H9 (cell line): ENCODE data around the gene MPZ. TPM values are rescaled to one million over a fixed set of nuclear protein-coding genes. Genes with fewer than 3 reads are reported as not detected.

Experiments
- DNase-seq: peaks from one replicate; pipeline ENCODE4 v3.0.0-alpha.2; 2017
- H2AFZ ChIP-seq: one replicate; pipeline ENCODE4 v1.6.1; 2013; ENCODE audit warnings: mild to moderate bottlenecking, low read length, control low read depth, moderate library complexity
- H2AK5ac ChIP-seq: 2 replicates; pipeline ENCODE4 v1.6.1; 2013; ENCODE audit warnings: low read length, control low read depth, mixed read lengths; ENCODE audit not compliant: insufficient read length
- H2BK120ac ChIP-seq: one replicate; pipeline ENCODE4 v1.6.1; 2013; ENCODE audit warnings: low read depth, mild to moderate bottlenecking, low read length, control low read depth, inconsistent platforms; ENCODE audit not compliant: poor library complexity, severe bottlenecking
- H2BK12ac ChIP-seq: 2 replicates; pipeline ENCODE4 v1.6.1; 2013; ENCODE audit warnings: low read length, control low read depth, mixed read lengths, low read depth; ENCODE audit not compliant: insufficient read length
- H2BK15ac ChIP-seq: 2 replicates; pipeline ENCODE4 v1.6.1; 2013; ENCODE audit warnings: low read depth, low read length, control low read depth
- H2BK20ac ChIP-seq: one replicate; pipeline ENCODE4 v1.6.1; 2013; ENCODE audit warnings: low read depth, mild to moderate bottlenecking, low read length, control low read depth, inconsistent platforms; ENCODE audit not compliant: poor library complexity, severe bottlenecking
- H2BK5ac ChIP-seq: 2 replicates; pipeline ENCODE4 v1.6.1; 2013; ENCODE audit warnings: low read length, control low read depth, mixed read lengths; ENCODE audit not compliant: insufficient read length
- H3K14ac ChIP-seq: 2 replicates; pipeline ENCODE4 v1.6.1; 2013; ENCODE audit warnings: low read length, control low read depth; ENCODE audit not compliant: insufficient read depth
- H3K18ac ChIP-seq: 2 replicates; pipeline ENCODE4 v1.6.1; 2013; ENCODE audit warnings: low read depth, mild to moderate bottlenecking, mixed read lengths, low read length, control low read depth; ENCODE audit not compliant: insufficient read length
- H3K23ac ChIP-seq: 2 replicates; pipeline ENCODE4 v1.6.1; 2013; ENCODE audit warnings: low read length, control low read depth, mixed read lengths, low read depth; ENCODE audit not compliant: insufficient read length
- H3K23me2 ChIP-seq: 2 replicates; pipeline ENCODE4 v1.6.1; 2013; ENCODE audit warnings: low read depth, mild to moderate bottlenecking, mixed read lengths, low read length, control low read depth; ENCODE audit not compliant: insufficient read length, poor library complexity, severe bottlenecking
- H3K27ac ChIP-seq: 2 replicates; pipeline ENCODE4 v1.5.1; 2013; ENCODE audit warnings: low read length, control low read depth, mixed read lengths, low read depth; ENCODE audit not compliant: insufficient read length
- H3K27me3 ChIP-seq: 2 replicates; pipeline ENCODE4 v1.6.1; 2013; ENCODE audit warnings: low read length, control low read depth, inconsistent platforms; ENCODE audit not compliant: insufficient read depth
- H3K4ac ChIP-seq: 2 replicates; pipeline ENCODE4 v1.6.1; 2013; ENCODE audit warnings: low read depth, mild to moderate bottlenecking, control low read depth, inconsistent platforms, low read length, moderate library complexity
- H3K4me1 ChIP-seq: 2 replicates; pipeline ENCODE4 v1.6.1; 2013; ENCODE audit warnings: low read length, control low read depth, inconsistent platforms; ENCODE audit not compliant: insufficient read depth
- H3K4me2 ChIP-seq: 2 replicates; pipeline ENCODE4 v1.6.1; 2013; ENCODE audit warnings: low read length, control low read depth, mixed read lengths; ENCODE audit not compliant: insufficient read length, insufficient read depth
- H3K56ac ChIP-seq: 2 replicates; pipeline ENCODE4 v1.6.1; 2013; ENCODE audit warnings: low read depth, mild to moderate bottlenecking, mixed read lengths, low read length, control low read depth; ENCODE audit not compliant: insufficient read length
- H3K79me1 ChIP-seq: 2 replicates; pipeline ENCODE4 v1.6.1; 2013; ENCODE audit warnings: low read depth, mild to moderate bottlenecking, moderate library complexity, low read length, control low read depth, inconsistent platforms; ENCODE audit not compliant: insufficient read depth, poor library complexity, severe bottlenecking
- H3K79me2 ChIP-seq: 2 replicates; pipeline ENCODE4 v1.6.1; 2013; ENCODE audit warnings: low read length, control low read depth, inconsistent platforms; ENCODE audit not compliant: insufficient read depth
- H3K9ac ChIP-seq: 2 replicates; pipeline ENCODE4 v1.6.1; 2013; ENCODE audit warnings: low read length, control low read depth, mixed read lengths; ENCODE audit not compliant: insufficient read length; ENCODE audit errors: extremely low read depth
- H3K9me3 ChIP-seq: one replicate; pipeline ENCODE4 v1.6.1; 2013; ENCODE audit warnings: low read depth, low read length, inconsistent platforms; ENCODE audit not compliant: control insufficient read depth
- H3T11ph ChIP-seq: one replicate; pipeline ENCODE4 v1.6.1; 2013; ENCODE audit warnings: mild to moderate bottlenecking, low read length, control low read depth, inconsistent platforms
- H4K20me1 ChIP-seq: one replicate; pipeline ENCODE4 v1.6.1; 2013; ENCODE audit not compliant: control insufficient read depth, insufficient read length, insufficient read depth
- H4K5ac ChIP-seq: 2 replicates; pipeline ENCODE4 v1.6.1; 2013; ENCODE audit warnings: low read depth, mild to moderate bottlenecking, mixed read lengths, low read length, control low read depth; ENCODE audit not compliant: insufficient read length
- H4K8ac ChIP-seq: replicated peaks from 2 replicates; pipeline ENCODE4 v1.6.1; 2013; ENCODE audit warnings: low read length, control low read depth, mixed read lengths, low read depth; ENCODE audit not compliant: insufficient read length
- H4K91ac ChIP-seq: 2 replicates; pipeline ENCODE4 v1.6.1; 2013; ENCODE audit warnings: low read depth, mild to moderate bottlenecking, moderate library complexity, mixed read lengths, low read length, control low read depth; ENCODE audit not compliant: insufficient read length
- H3K27ac Mint-ChIP-seq, 3 experiments: 2 replicates in 2 of 3; 3 replicates in 1 of 3; pipeline ENCODE4 v1.8.0; 2020 to 2021; ENCODE audit warnings: mixed read lengths in 3 of 3, mild to moderate bottlenecking in 1 of 3, moderate library complexity in 1 of 3
- H3K27me3 Mint-ChIP-seq: 2 replicates; pipeline ENCODE4 v1.8.0; 2021; ENCODE audit warnings: low read depth, mild to moderate bottlenecking, moderate library complexity, mixed read lengths
- H3K36me3 Mint-ChIP-seq, 3 experiments: 2 replicates in 2 of 3; 3 replicates in 1 of 3; pipeline ENCODE4 v1.8.0; 2020 to 2021; ENCODE audit warnings: low read depth in 3 of 3, mixed read lengths in 3 of 3; ENCODE audit not compliant: insufficient read depth in 1 of 3
- H3K4me1 Mint-ChIP-seq, 2 experiments: 2 replicates each; pipeline ENCODE4 v1.8.0; 2020; ENCODE audit warnings: mixed read lengths in 2 of 2
- H3K4me3 Mint-ChIP-seq, 2 experiments: 2 replicates in 1 of 2; 3 replicates in 1 of 2; pipeline ENCODE4 v1.8.0; 2020 to 2021; ENCODE audit warnings: mild to moderate bottlenecking in 2 of 2, mixed read lengths in 2 of 2, moderate library complexity in 1 of 2
- H3K9me3 Mint-ChIP-seq, 2 experiments: 2 replicates in 1 of 2; 3 replicates in 1 of 2; pipeline ENCODE4 v1.8.0; 2020; ENCODE audit warnings: mild to moderate bottlenecking in 2 of 2, mixed read lengths in 2 of 2, moderate library complexity in 1 of 2
- WGBS: extraction: QIAGEN DNeasy Blood & Tissue Kit; methylation state at CpG from one replicate; pipeline ENCODE4 v1.1.7; 2013; ENCODE audit warnings: missing lambda C conversion rate, low lambda C conversion rate, mixed read lengths; ENCODE audit not compliant: insufficient read length; ENCODE audit errors: extremely low coverage; 5-methylcytosine and 5-hydroxymethylcytosine counted together
- total RNA-seq: library from RNA; stranded (reverse); gene quantifications from 2 replicates; pipeline ENCODE4 v1.2.1, GENCODE V29; 2021
- TF ChIP-seq, protein P1 (sequence below): fragments of 200-600 bp; sonication (generic); conservative IDR thresholded peaks from 3 replicates; pipeline ENCODE4 v1.8.0; 2021; ENCODE audit warnings: antibody characterized with exemption, mild to moderate bottlenecking

The MPZ gene
- total RNA-seq, 1 experiment from 2014 or later = 2.7 TPM

DNA sequence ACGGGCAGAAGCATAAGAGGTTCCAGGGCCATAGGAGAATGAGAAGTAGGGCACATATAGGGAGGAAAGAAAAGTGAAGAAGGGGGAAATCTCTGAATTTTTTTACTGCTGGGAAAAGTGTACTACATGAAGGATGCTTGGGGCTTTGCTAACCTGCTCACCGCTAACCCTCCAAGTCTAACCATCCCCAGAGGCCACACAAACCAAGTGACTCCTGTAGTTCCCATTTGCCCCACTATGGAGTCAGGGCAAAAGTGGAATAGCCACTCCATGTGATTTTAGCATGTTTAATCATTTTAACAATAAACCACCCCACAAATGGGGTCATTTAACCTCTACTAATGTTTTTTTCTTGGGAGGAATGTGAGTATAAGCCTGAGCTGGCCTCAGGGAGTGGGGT lies 24.7 kb downstream of the MPZ start:
- H2BK12ac ChIP-seq = no peak overlapping the region
- no peak overlapping the region for H2AFZ ChIP-seq
- H2BK15ac ChIP-seq = no peak overlapping the region
- H3K4me1 ChIP-seq = peaks cover 4% of the 10 kb centered on the region; the same call in 1 of the 2 replicates
- no peak overlapping the region for H3K4ac ChIP-seq
- H2BK20ac ChIP-seq = no peak overlapping the region
- H3K56ac ChIP-seq = no peak overlapping the region
- H3K9me3 Mint-ChIP-seq = peaks cover 8 to 9% of the 10 kb centered on the region in 2 experiments; a peak in 4 of 5 replicates
- TF ChIP-seq, protein P1, sequence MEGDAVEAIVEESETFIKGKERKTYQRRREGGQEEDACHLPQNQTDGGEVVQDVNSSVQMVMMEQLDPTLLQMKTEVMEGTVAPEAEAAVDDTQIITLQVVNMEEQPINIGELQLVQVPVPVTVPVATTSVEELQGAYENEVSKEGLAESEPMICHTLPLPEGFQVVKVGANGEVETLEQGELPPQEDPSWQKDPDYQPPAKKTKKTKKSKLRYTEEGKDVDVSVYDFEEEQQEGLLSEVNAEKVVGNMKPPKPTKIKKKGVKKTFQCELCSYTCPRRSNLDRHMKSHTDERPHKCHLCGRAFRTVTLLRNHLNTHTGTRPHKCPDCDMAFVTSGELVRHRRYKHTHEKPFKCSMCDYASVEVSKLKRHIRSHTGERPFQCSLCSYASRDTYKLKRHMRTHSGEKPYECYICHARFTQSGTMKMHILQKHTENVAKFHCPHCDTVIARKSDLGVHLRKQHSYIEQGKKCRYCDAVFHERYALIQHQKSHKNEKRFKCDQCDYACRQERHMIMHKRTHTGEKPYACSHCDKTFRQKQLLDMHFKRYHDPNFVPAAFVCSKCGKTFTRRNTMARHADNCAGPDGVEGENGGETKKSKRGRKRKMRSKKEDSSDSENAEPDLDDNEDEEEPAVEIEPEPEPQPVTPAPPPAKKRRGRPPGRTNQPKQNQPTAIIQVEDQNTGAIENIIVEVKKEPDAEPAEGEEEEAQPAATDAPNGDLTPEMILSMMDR = no peak
- no peak overlapping the region for H3K4me2 ChIP-seq
- no peak overlapping the region for H4K5ac ChIP-seq
- no peak for DNase-seq
- H3K14ac ChIP-seq = no peak overlapping the region
- no peaks in the 10 kb centered on the region for H3K27me3 ChIP-seq
- no peak overlapping the region for H2BK120ac ChIP-seq
- H3K18ac ChIP-seq = no peak overlapping the region
- H3K23ac ChIP-seq = no peak overlapping the region
- no peaks in the 10 kb centered on the region for H3K79me2 ChIP-seq
- H4K8ac ChIP-seq = no peak overlapping the region
- no peaks in the 10 kb centered on the region for H3K23me2 ChIP-seq
- H3K9me3 ChIP-seq = no peaks in the 10 kb centered on the region
- H3K4me1 Mint-ChIP-seq = peaks cover 11 to 20% of the 10 kb centered on the region in 2 experiments
- no peak overlapping the region for H3K27ac Mint-ChIP-seq
- H3K79me1 ChIP-seq = no peaks in the 10 kb centered on the region
- H2AK5ac ChIP-seq = no peak overlapping the region
- no CpG with 5 or more reads among the region's 2 CpGs for WGBS
- peaks cover 23% of the 10 kb centered on the region for H3K27me3 Mint-ChIP-seq
- no peaks in the 10 kb centered on the region for H4K20me1 ChIP-seq
- no peak overlapping the region for H3T11ph ChIP-seq
- peaks cover 0 to 8% (median 3%) of the 10 kb centered on the region in 3 experiments; a peak in 3 of 7 replicates for H3K36me3 Mint-ChIP-seq
- H3K27ac ChIP-seq = no peak overlapping the region
- no peak overlapping the region for H3K9ac ChIP-seq
- no peak overlapping the region for H3K4me3 Mint-ChIP-seq
- no peak overlapping the region for H4K91ac ChIP-seq
- no peak overlapping the region for H2BK5ac ChIP-seq
